Osteoblast (primary cell): ENCODE results near the gene NLRP5. TPM values are rescaled to one million over a fixed set of nuclear protein-coding genes. Genes with fewer than 3 reads are reported as not detected.

Source experiments
- DNase-seq: peaks from one replicate; pipeline ENCODE4 v3.0.0; 2011; ENCODE audit warnings: low spot score, mixed read lengths; ENCODE audit not compliant: insufficient read length; ENCODE audit errors: missing footprints
- H2AFZ ChIP-seq: 2 replicates; pipeline ENCODE4 v1.6.0; 2011; ENCODE audit warnings: mild to moderate bottlenecking, low read length
- H3K27ac ChIP-seq: 2 replicates; pipeline ENCODE4 v1.5.1; 2011; ENCODE audit warnings: mild to moderate bottlenecking, low read depth, low read length, moderate library complexity
- H3K27me3 ChIP-seq: 2 replicates; pipeline ENCODE4 v1.6.0; 2012; ENCODE audit warnings: mild to moderate bottlenecking, control low read depth, inconsistent platforms, low read length, moderate library complexity; ENCODE audit not compliant: insufficient read depth
- H3K36me3 ChIP-seq: 2 replicates; pipeline ENCODE4 v1.5.1; 2011; ENCODE audit warnings: mild to moderate bottlenecking, low read length, control low read depth, moderate library complexity; ENCODE audit not compliant: insufficient read depth
- H3K4me1 ChIP-seq: 2 replicates; pipeline ENCODE4 v1.5.1; 2011; ENCODE audit warnings: mild to moderate bottlenecking, low read length, control low read depth, moderate library complexity; ENCODE audit not compliant: insufficient read depth
- H3K4me2 ChIP-seq: 2 replicates; pipeline ENCODE4 v1.6.0; 2011; ENCODE audit warnings: mild to moderate bottlenecking, low read length; ENCODE audit not compliant: insufficient read depth
- H3K4me3 ChIP-seq: fragments of 200-600 bp; sonication (generic); 3 replicates; pipeline ENCODE4 v1.5.1; 2012; ENCODE audit warnings: mild to moderate bottlenecking, low read length, inconsistent platforms; ENCODE audit not compliant: insufficient read depth
- H3K79me2 ChIP-seq: 2 replicates; pipeline ENCODE4 v1.6.0; 2012; ENCODE audit warnings: mild to moderate bottlenecking, low read length, control low read depth, inconsistent platforms; ENCODE audit not compliant: insufficient read depth
- H3K9me3 ChIP-seq: 2 replicates; pipeline ENCODE4 v1.5.1; 2011; ENCODE audit warnings: low read depth, low read length, control low read depth
- H4K20me1 ChIP-seq: 2 replicates; pipeline ENCODE4 v1.6.0; 2012; ENCODE audit warnings: mild to moderate bottlenecking, low read length, control low read depth; ENCODE audit not compliant: insufficient read depth
- total RNA-seq: library from RNA; depleted of rRNA; stranded (reverse); fragments of >200 nt; gene quantifications from 2 replicates; pipeline ENCODE4 v1.2.3, GENCODE V29; 2012
- TF ChIP-seq, protein P1 (sequence below): IDR thresholded peaks from 2 replicates; pipeline ENCODE4 v1.5.1; 2011; ENCODE audit warnings: mild to moderate bottlenecking, low read depth, low read length, moderate library complexity; ENCODE audit errors: extremely low read depth

Gene NLRP5
- total RNA-seq, 1 donor = not detected

DNA sequence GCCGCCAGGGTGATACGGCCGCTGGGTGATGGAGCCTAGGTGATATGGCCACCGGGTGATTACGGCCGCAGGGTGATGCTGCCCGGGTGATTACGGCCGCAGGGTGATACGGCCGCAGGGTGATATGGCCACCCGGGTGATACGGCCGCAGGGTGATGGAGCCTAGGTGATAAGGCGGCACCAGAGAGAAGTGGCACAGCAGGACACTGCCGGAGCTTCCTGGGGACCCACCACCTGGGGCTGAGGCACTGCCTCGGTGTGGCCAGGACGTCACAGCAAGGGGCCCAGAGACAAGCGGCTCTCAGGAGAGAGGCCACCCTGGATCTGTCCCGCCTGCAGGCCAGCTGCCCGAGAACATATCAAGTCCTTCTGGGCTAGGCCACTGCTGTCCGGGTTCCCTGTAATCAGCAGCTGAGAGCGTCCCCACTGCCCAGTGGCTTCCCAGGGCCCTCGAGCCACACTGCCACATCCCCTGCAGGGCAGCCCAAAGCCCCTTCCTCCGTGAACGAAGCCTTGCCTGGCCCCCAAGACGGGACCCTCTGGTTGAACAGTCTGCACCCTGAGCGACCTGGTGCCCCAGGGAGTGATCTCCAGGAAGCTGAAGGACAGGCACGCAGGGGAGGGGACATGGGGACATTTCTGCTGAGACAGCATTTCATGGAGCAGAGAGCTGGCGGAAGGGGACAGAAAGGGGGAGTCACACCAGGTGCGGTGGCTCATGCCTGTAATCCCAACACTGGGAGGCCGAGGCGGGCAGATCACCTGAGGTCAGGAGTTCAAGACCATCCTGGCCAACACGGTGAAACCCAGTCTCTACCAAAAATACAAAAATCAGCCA, 112.4 kb downstream of the NLRP5 start:
- no peak overlapping the region for H3K4me3 ChIP-seq
- TF ChIP-seq, protein P1, sequence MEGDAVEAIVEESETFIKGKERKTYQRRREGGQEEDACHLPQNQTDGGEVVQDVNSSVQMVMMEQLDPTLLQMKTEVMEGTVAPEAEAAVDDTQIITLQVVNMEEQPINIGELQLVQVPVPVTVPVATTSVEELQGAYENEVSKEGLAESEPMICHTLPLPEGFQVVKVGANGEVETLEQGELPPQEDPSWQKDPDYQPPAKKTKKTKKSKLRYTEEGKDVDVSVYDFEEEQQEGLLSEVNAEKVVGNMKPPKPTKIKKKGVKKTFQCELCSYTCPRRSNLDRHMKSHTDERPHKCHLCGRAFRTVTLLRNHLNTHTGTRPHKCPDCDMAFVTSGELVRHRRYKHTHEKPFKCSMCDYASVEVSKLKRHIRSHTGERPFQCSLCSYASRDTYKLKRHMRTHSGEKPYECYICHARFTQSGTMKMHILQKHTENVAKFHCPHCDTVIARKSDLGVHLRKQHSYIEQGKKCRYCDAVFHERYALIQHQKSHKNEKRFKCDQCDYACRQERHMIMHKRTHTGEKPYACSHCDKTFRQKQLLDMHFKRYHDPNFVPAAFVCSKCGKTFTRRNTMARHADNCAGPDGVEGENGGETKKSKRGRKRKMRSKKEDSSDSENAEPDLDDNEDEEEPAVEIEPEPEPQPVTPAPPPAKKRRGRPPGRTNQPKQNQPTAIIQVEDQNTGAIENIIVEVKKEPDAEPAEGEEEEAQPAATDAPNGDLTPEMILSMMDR = no peak
- H3K27ac ChIP-seq = no peak overlapping the region
- H3K9me3 ChIP-seq = no peaks in the 10 kb centered on the region
- no peaks in the 10 kb centered on the region for H3K27me3 ChIP-seq
- H3K4me2 ChIP-seq = no peak overlapping the region
- H4K20me1 ChIP-seq = peaks cover 30% of the 10 kb centered on the region
- DNase-seq = peak; percentile 86
- H2AFZ ChIP-seq = no peak overlapping the region
- H3K4me1 ChIP-seq = no peaks in the 10 kb centered on the region
- H3K79me2 ChIP-seq = peaks cover 78% of the 10 kb centered on the region
- H3K36me3 ChIP-seq = peaks cover 18% of the 10 kb centered on the region

DNA sequence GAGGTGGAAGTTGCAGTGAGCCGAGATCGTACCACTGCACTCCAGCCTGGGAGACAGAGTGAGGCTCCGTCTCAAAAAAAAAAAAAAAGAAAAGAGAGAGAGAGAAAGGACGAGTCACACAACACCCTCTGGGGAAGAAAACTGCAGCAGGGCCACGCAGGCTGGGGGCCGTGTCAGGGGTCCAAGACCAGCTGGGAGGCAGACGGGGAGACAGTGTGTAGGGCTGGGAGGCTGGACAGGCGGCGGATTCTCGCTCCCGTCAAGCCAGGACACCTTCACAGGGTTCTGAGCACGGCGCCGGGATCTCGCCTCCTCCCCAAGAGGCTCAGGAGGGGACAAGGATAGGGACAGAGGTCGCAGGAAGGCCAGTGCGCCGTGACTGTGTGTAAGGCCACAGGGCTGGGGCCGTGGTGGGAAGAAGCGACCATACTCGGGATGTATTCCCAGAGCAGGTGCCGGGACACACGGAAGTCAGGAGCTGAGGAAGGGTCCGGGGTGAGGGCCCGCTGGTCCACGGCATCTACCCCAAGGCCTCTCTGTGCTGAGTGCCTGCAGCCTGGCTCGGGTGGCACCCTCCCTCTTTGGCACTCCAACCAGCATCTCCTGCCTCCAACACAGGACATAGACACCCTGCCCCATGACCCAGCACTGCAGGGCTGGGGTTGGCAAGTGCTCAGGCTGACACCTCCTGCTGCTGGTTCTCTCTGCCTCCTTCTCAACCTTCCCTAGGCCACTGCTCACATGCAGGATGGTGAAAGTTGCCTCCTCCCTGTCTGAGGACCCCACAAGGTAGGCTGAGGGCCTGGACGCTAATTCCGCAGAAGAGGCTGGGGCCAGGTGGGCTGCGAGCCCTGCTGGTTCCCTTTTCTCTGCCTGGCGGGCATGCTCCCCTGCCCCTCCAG, 113.3 kb downstream of the NLRP5 start:
- Histone ChIP-seq H3K79me2 (peaks cover 81% of the 10 kb centered on the region), H3K4me2 (no peak overlapping the region), H3K36me3 (peaks cover 16% of the 10 kb centered on the region), H3K27ac (no peak overlapping the region), H3K4me3 (no peak overlapping the region), H3K4me1 (no peaks in the 10 kb centered on the region), H3K9me3 (no peaks in the 10 kb centered on the region), H2AFZ (no peak overlapping the region), H4K20me1 (peaks cover 35% of the 10 kb centered on the region), H3K27me3 (no peaks in the 10 kb centered on the region)
- TF ChIP-seq, protein P1 = no peak
- peak; percentile 76 for DNase-seq

DNA sequence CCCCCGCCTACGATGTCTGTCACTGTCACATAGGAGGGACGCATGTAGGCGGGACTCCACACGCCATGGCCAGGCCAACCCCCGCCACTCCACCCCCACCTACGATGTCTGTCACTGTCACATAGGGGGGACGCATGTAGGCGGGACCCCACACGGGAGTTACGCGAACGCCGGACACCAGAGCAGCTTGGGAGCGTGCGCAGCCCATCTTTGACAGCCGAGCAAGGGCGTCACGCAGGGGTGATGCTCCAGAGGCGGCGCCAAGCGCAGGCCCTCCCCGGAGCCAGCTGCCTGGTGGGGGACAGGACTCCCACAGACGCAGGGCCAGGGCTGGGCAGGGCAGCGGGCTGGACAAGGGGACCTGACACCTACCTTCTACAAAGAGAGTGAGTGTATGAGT, 114.5 kb downstream of the NLRP5 start:
- no peak overlapping the region for H2AFZ ChIP-seq
- no peaks in the 10 kb centered on the region for H3K4me1 ChIP-seq
- H4K20me1 ChIP-seq = peaks cover 37% of the 10 kb centered on the region
- no peaks in the 10 kb centered on the region for H3K9me3 ChIP-seq
- TF ChIP-seq, protein P1 = no peak
- H3K4me2 ChIP-seq = no peak overlapping the region
- no peaks in the 10 kb centered on the region for H3K27me3 ChIP-seq
- no peak overlapping the region for H3K4me3 ChIP-seq
- H3K79me2 ChIP-seq = peaks cover 81% of the 10 kb centered on the region
- peak; percentile 72 for DNase-seq
- peaks cover 15% of the 10 kb centered on the region for H3K36me3 ChIP-seq
- no peak overlapping the region for H3K27ac ChIP-seq
